Measurements from ENCODE around the gene ANKRD11.

DNA sequence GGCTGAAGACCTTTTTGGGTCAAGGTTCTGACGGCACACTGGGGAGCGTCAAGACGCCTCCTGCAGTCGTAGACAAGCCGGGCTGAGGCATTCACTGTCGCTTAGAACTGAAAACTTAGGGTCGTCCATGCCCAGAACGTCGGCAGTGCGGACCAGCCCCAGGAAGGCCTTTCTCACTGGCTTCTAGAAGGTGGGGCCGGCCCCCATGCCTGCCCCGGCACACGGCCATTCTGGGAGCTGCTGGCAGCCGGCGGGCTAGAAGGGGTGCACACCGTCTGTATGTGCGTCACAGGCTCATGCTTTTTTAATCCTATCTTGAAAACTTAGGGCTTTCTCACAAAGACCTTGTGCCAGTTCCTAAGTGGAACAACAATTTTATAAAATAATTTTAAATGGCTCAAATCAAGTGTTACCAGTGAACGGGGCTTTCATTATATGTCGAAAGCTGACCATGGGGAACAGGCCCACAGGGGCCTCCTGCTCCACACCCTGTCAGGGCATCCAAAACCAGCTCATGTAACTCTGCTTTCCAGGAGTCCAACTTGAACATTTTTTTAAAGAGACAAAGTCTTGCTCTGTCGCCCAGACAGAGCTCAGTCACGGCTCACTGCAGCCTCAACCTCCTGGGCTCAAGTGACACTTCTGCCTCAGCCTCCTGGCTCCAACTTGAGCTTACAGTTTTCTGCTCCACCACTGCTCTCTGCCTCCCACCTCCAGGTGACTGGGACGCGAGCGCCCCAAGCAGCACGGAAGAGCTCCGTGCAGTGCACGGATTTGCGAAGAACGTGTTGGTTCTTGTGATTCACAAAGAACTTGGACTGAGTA, 111.2 kb downstream of the ANKRD11 start:
- no peak for TF ChIP-seq EP300 (IDR thresholded peaks at IDR 0.05)
- no peak for TF ChIP-seq POLR2A (IDR thresholded peaks at IDR 0.05)
- TF ChIP-seq, protein P1, sequence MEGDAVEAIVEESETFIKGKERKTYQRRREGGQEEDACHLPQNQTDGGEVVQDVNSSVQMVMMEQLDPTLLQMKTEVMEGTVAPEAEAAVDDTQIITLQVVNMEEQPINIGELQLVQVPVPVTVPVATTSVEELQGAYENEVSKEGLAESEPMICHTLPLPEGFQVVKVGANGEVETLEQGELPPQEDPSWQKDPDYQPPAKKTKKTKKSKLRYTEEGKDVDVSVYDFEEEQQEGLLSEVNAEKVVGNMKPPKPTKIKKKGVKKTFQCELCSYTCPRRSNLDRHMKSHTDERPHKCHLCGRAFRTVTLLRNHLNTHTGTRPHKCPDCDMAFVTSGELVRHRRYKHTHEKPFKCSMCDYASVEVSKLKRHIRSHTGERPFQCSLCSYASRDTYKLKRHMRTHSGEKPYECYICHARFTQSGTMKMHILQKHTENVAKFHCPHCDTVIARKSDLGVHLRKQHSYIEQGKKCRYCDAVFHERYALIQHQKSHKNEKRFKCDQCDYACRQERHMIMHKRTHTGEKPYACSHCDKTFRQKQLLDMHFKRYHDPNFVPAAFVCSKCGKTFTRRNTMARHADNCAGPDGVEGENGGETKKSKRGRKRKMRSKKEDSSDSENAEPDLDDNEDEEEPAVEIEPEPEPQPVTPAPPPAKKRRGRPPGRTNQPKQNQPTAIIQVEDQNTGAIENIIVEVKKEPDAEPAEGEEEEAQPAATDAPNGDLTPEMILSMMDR (IDR thresholded peaks at IDR 0.05) = no peak
